ENCODE results near the gene FIS1. TPM values are rescaled to one million over a fixed set of nuclear protein-coding genes. Genes with fewer than 3 reads are reported as not detected.

FIS1 gene
- total RNA-seq, 1 experiment from 2014 or later, result 114 TPM

DNA sequence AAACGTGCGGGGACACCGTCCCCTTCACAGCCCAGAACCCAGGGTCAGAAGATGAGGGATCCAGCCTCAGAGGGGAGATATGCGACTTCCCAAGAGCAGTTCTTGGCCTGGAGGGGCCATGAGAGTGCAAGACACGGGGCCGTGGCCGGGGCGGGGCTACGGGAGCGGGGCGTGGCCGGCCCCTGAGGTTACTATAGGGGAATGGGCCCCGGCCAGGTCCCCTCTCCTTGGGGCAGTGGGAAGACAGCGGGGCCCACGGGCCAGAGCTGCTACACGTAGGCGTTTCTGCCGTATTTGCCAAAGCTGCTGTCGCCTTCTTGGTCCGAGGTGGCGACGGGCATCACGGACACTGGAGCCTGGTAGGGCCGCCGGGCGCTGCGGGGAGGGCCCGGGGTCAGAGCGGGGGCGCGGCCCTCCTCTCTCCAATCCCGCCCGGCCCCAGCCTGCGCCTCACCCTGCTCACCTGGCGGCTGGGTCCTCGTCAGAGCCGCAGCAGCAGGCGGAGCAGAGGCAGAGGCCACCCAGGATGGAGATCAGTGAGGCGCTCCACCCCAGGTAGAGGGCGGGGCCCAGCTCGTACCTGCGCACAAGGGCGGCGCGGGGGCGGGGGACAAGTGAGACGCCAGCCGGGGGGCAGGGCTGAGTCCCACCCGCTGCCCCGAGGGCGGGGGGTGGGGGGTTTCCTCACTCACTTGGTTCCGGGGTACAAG lies 12.6 kb downstream of the FIS1 start:
- ATAC-seq, result peak; percentile 91
- peak overlapping the region; percentile 63 for H3K9ac ChIP-seq (ENCODE audit: low read length)
- TSS peak; percentile 27 for BruUV-seq (replicated peaks)

More for the DNA sequence above, 12.6 kb downstream of the FIS1 start:
- Histone ChIP-seq H3K4me1 (ENCODE audit: control insufficient read depth in 1 of 2, insufficient read depth in 2 of 2, low read length in 2 of 2) (peaks cover 7 to 20% of the 10 kb centered on the region in 2 experiments), H3K27ac (ENCODE audit: low read depth, low read length) (peak overlapping the region; percentile 50), H3K9me3 (ENCODE audit: control insufficient read depth in 1 of 2, insufficient read depth in 1 of 2, low read depth in 1 of 2, low read length in 2 of 2) (no peaks in the 10 kb centered on the region), H3K4me3 (replicated peaks in 1 of 2; ENCODE audit: low read depth in 1 of 2, low read length in 2 of 2) (peak overlapping the region; percentile 49 to 65), H3K79me2 (ENCODE audit: insufficient read depth, low read length) (no peaks in the 10 kb centered on the region), H4K20me1 (ENCODE audit: insufficient read depth) (no peaks in the 10 kb centered on the region), H3K36me3 (ENCODE audit: control insufficient read depth in 1 of 2, insufficient read depth in 2 of 2, low read length in 2 of 2) (no peaks in the 10 kb centered on the region), H2AFZ (ENCODE audit: low read depth, low read length, poor library complexity, severe bottlenecking) (peak overlapping the region; percentile 54), H3K27me3 (ENCODE audit: insufficient read depth, low read length) (no peaks in the 10 kb centered on the region), H3K4me2 (ENCODE audit: low read length) (peak overlapping the region; percentile 95), H3K9me2 (ENCODE audit: insufficient read depth) (no peaks in the 10 kb centered on the region)
- ChIA-PET POLR2A (interaction anchor here (0.6 kb wide), 1 partner anchor 14 kb away, joined by 3 read pairs; the partner anchor contains the start of genes PLOD3 and ZNHIT1), RAD21 (ENCODE audit: low non-redundant PET in 1 of 2, low total read pairs in 2 of 2, uncharacterized antibody in 2 of 2, unreplicated experiment in 2 of 2) (interaction anchor here in 1 of 2 experiments (0.7 kb wide), 1 partner anchor 15 kb away, joined by 10 read pairs; no protein-coding TSS in a partner anchor), CTCF (interaction anchor here (0.5 to 1.7 kb wide), 4 partner anchors 12 to 387 kb away, joined by 4 to 6 read pairs (median 4); no protein-coding TSS in a partner anchor)
- intact Hi-C loops (cut with micrococcal nuclease), result loop anchor here (2.0 kb wide), 1 partner anchor 13 kb away; the partner anchor contains the start of gene ZNHIT1
- TF ChIP-seq EGR1 (IDR thresholded peaks at IDR 0.05; ENCODE audit: low read depth) (peak; percentile 93), CEBPB (IDR thresholded peaks at IDR 0.05; ENCODE audit: low read depth) (no peak), POLR2AphosphoS5 (IDR thresholded peaks at IDR 0.05; ENCODE audit: low read depth, low read length) (peak; percentile 69), ZFX (IDR thresholded peaks at IDR 0.05) (0 out of 2 replicates have a peak, but pooled peaks have one; percentile 13)
- TF ChIP-seq, protein P1, sequence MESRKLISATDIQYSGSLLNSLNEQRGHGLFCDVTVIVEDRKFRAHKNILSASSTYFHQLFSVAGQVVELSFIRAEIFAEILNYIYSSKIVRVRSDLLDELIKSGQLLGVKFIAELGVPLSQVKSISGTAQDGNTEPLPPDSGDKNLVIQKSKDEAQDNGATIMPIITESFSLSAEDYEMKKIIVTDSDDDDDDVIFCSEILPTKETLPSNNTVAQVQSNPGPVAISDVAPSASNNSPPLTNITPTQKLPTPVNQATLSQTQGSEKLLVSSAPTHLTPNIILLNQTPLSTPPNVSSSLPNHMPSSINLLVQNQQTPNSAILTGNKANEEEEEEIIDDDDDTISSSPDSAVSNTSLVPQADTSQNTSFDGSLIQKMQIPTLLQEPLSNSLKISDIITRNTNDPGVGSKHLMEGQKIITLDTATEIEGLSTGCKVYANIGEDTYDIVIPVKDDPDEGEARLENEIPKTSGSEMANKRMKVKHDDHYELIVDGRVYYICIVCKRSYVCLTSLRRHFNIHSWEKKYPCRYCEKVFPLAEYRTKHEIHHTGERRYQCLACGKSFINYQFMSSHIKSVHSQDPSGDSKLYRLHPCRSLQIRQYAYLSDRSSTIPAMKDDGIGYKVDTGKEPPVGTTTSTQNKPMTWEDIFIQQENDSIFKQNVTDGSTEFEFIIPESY (IDR thresholded peaks at IDR 0.05; ENCODE audit: extremely low read depth, insufficient replicate concordance, low read length), result no peak
- no peak for DNase-seq (ENCODE audit: low read depth, low spot score)
